ENCODE results near the gene LMNA.
"Not testable (repeated sequence)": the region's sequence is repeated elsewhere in the genome, so short reads cannot be mapped to it uniquely, and the experiment has no call there.

LMNA gene

GRCh38 chr1:156122519-156123355, 8.2 kb downstream of the LMNA start:
- DNase-seq: no peak

- peak; percentile 99 to 100 for DNase-seq
Measured at GRCh38 chr1:156123356-156124196, 9.1 kb downstream of the LMNA start.

GRCh38 chr1:156124557-156125483, 10.3 kb downstream of the LMNA start:
- DNase-seq: peak in 1 of 2 experiments; percentile 33

- DNase-seq: not testable (repeated sequence)
Measured at GRCh38 chr1:156125544-156125943, 11.0 kb downstream of the LMNA start.

- DNase-seq: no peak
Measured at GRCh38 chr1:156126043-156126629, 11.6 kb downstream of the LMNA start.

GRCh38 chr1:156126630-156127534, 12.4 kb downstream of the LMNA start:
- no peak for DNase-seq

- no peak for DNase-seq
Measured at GRCh38 chr1:156128308-156128653, 13.8 kb downstream of the LMNA start.

GRCh38 chr1:156128654-156129597, 14.4 kb downstream of the LMNA start:
- no peak for DNase-seq

- DNase-seq: peak; percentile 61 to 77
Measured at GRCh38 chr1:156129687-156130577, 15.4 kb downstream of the LMNA start.

- DNase-seq: no peak
Measured at GRCh38 chr1:156130578-156130942, 16.0 kb downstream of the LMNA start.

- no peak for DNase-seq
Measured at GRCh38 chr1:156134716-156135435, 20.4 kb downstream of the LMNA start.

GRCh38 chr1:156135930-156136871, 21.7 kb downstream of the LMNA start:
- no peak for DNase-seq

- DNase-seq: no peak
Measured at GRCh38 chr1:156136970-156137483, 22.5 kb downstream of the LMNA start.

GRCh38 chr1:156138458-156138867, 24.0 kb downstream of the LMNA start:
- no peak for DNase-seq

GRCh38 chr1:156140879-156141707, 26.6 kb downstream of the LMNA start:
- DNase-seq: no peak
